MCF 10A (cell line): Measurements from ENCODE around the gene FERMT2. TPM values are rescaled to one million over a fixed set of nuclear protein-coding genes. Genes with fewer than 3 reads are reported as not detected.
A peak's percentile ranks its signal among the peaks of the same experiment; 100 is the strongest.

ENCODE experiments used
- BruUV-seq: library from RNA; stranded (reverse); fragments of 400-500 nt; replicated peaks from 2 replicates; lab custom pipeline; 2021; lab: Mats Ljungman, UMichigan
- CTCF ChIA-PET: fragments of 300-600 bp; sonication (Branson Sonifier 250); formaldehyde crosslinking; extraction: SDS; loops from one replicate; lab custom pipeline; 2021; ENCODE audit warnings: antibody characterized with exemption, inconsistent platforms; lab: Yijun Ruan, JAX
- POLR2A ChIA-PET: fragments of 300-600, 350-650 bp; sonication (Branson Sonifier 250); formaldehyde crosslinking; extraction: SDS; loops from one replicate; lab custom pipeline; 2020; ENCODE audit warnings: antibody characterized with exemption, inconsistent platforms; lab: Yijun Ruan, JAX
- DNase-seq: peaks from one replicate; pipeline ENCODE4 v3.0.0-alpha.2; 2018; ENCODE audit not compliant: unreplicated experiment
- H3K27ac Mint-ChIP-seq: one replicate; pipeline ENCODE4 v1.8.0; 2022; ENCODE audit warnings: mild to moderate bottlenecking, low read depth, mixed read lengths; ENCODE audit not compliant: unreplicated experiment
- H3K27me3 Mint-ChIP-seq: one replicate; pipeline ENCODE4 v1.8.0; 2022; ENCODE audit warnings: mixed read lengths; ENCODE audit not compliant: insufficient read depth, unreplicated experiment
- H3K36me3 Mint-ChIP-seq: one replicate; pipeline ENCODE4 v1.8.0; 2022; ENCODE audit warnings: mild to moderate bottlenecking, moderate library complexity, mixed read lengths; ENCODE audit not compliant: insufficient read depth, unreplicated experiment
- H3K4me1 Mint-ChIP-seq: one replicate; pipeline ENCODE4 v1.8.0; 2022; ENCODE audit warnings: mixed read lengths; ENCODE audit not compliant: insufficient read depth, unreplicated experiment
- H3K4me3 Mint-ChIP-seq: one replicate; pipeline ENCODE4 v1.8.0; 2022; ENCODE audit warnings: mild to moderate bottlenecking, moderate library complexity, mixed read lengths; ENCODE audit not compliant: unreplicated experiment
- H3K9me3 Mint-ChIP-seq: one replicate; pipeline ENCODE4 v1.8.0; 2022; ENCODE audit warnings: mixed read lengths; ENCODE audit not compliant: unreplicated experiment
- CTCF ChIP-seq: fragments of 200-600 bp; IDR thresholded peaks from one replicate; pipeline ENCODE4 v1.8.0; 2022; ENCODE audit warnings: antibody characterized with exemption, mild to moderate bottlenecking; ENCODE audit not compliant: unreplicated experiment
- intact Hi-C: fragments of 100-400 bp; cut with micrococcal nuclease; formaldehyde crosslinking; loops from 2 replicates; pipeline ENCODE4 v1.14.1; 2022
- total RNA-seq: library from RNA; stranded (reverse); gene quantifications from 2 replicates; pipeline ENCODE4 v1.2.3, GENCODE V29; 2022

FERMT2 gene
- total RNA-seq, 1 experiment from 2014 or later, result 62.7 TPM

- Mint-ChIP-seq H3K36me3 (no peaks in the 10 kb centered on the region), H3K4me3 (no peak overlapping the region), H3K27me3 (no peaks in the 10 kb centered on the region), H3K9me3 (no peaks in the 10 kb centered on the region), H3K4me1 (no peaks in the 10 kb centered on the region), H3K27ac (no peak overlapping the region)
- BruUV-seq, result no TSS peak
- DNase-seq, result no peak
- CTCF ChIA-PET, result no interaction called here
- TF ChIP-seq CTCF, result no peak
- POLR2A ChIA-PET, result interaction anchor here (1.6 kb wide), 1 partner anchor 11 kb away, joined by 3 read pairs; no protein-coding TSS in a partner anchor
- intact Hi-C loops, result no loop called here
Measured at GRCh38 chr14:52987042-52987441, 36.2 kb upstream of the FERMT2 start.

GRCh38 chr14:52977798-52978197 is 26.9 kb upstream of the FERMT2 start:
- ChIA-PET CTCF (interaction anchor here (0.6 to 1.3 kb wide), 2 partner anchors 17 to 155 kb away, joined by 5 to 6 read pairs; no protein-coding TSS in a partner anchor), POLR2A (no interaction called here)
- no peaks in the 10 kb centered on the region for H3K27me3 Mint-ChIP-seq
- H3K27ac Mint-ChIP-seq, result no peak overlapping the region
- DNase-seq, result no peak
- intact Hi-C loops, result no loop called here
- H3K9me3 Mint-ChIP-seq, result no peaks in the 10 kb centered on the region
- BruUV-seq, result no TSS peak
- H3K4me3 Mint-ChIP-seq, result no peak overlapping the region
- H3K4me1 Mint-ChIP-seq, result peaks cover 7% of the 10 kb centered on the region
- H3K36me3 Mint-ChIP-seq, result peaks cover 6% of the 10 kb centered on the region
- no peak for TF ChIP-seq CTCF

DNA sequence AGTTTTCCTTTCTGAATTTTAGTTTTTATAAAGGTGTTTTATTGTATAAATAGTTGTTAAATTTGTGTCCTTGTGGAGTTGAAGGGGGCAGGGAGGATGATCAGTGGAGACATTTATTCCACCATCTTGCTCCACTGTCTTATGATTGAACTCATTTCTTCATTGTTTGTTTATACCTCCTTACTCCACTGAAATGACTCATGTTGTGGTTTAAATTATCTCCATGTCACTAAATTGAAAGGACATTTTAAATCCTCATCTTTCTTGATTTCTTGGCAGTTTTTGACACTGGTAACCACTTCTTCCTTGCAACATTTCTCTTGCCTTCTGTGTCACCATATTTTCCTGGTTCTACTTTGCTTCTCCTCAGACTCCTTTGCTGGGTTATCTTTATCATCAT is 23.6 kb upstream of the FERMT2 start:
- POLR2A ChIA-PET, result no interaction called here
- no peak for TF ChIP-seq CTCF

GRCh38 chr14:52961060-52961639 is 10.3 kb upstream of the FERMT2 start:
- Mint-ChIP-seq H3K9me3 (no peaks in the 10 kb centered on the region), H3K4me3 (no peak overlapping the region), H3K4me1 (peaks cover 11% of the 10 kb centered on the region), H3K27me3 (no peaks in the 10 kb centered on the region), H3K27ac (no peak overlapping the region), H3K36me3 (no peaks in the 10 kb centered on the region)
- intact Hi-C loops, result loop anchor here (1.0 to 10.0 kb wide), 3 partner anchors 94 to 344 kb away; no protein-coding TSS in a partner anchor
- BruUV-seq, result no TSS peak
- DNase-seq, result peak; percentile 75
- POLR2A ChIA-PET, result interaction anchor here (0.5 to 3.3 kb wide), 4 partner anchors 9 to 262 kb away, joined by 3 to 17 read pairs (median 8); partner anchors contain the start of gene FERMT2
- CTCF ChIA-PET, result interaction anchor here (0.5 to 9.5 kb wide), 29 partner anchors 9 to 1560 kb away, joined by 3 to 135 read pairs (median 4); no protein-coding TSS in a partner anchor
- TF ChIP-seq CTCF, result peak; percentile 64

More for the DNA sequence above, 23.6 kb upstream of the FERMT2 start:
- Mint-ChIP-seq H3K27ac (no peak overlapping the region), H3K4me3 (no peak overlapping the region), H3K9me3 (peaks cover 8% of the 10 kb centered on the region), H3K4me1 (peaks cover 7% of the 10 kb centered on the region), H3K36me3 (peaks cover 6% of the 10 kb centered on the region), H3K27me3 (no peaks in the 10 kb centered on the region)
- no TSS peak for BruUV-seq
- peak; percentile 24 for DNase-seq
- CTCF ChIA-PET, result interaction anchor here (1.7 kb wide), 1 partner anchor 11 kb away, joined by 5 read pairs; no protein-coding TSS in a partner anchor
- intact Hi-C loops, result no loop called here
